Naive thymus-derived CD8-positive, alpha-beta T cell (primary cell): ENCODE measurements around the gene S100A10. TPM values are rescaled to one million over a fixed set of nuclear protein-coding genes. Genes with fewer than 3 reads are reported as not detected.

Experiments used
- ATAC-seq, 2 donors: fragments of 150-1000 bp; cut with Tn5 transposase in 1 of 2; sonication (Bioruptor Pico), chemical (Tn5 transposase) in 1 of 2; 1 replicate in 1 of 2; 2 replicates in 1 of 2; pipeline ENCODE4 v1.10.0; 2021; ENCODE audit warnings: mild to moderate bottlenecking in 2 of 2, moderate library complexity in 2 of 2
- POLR2A ChIA-PET: fragments of 350-600 bp; sonication (Branson Sonifier 250); formaldehyde crosslinking; loops from one replicate; lab custom pipeline; 2021; ENCODE audit warnings: antibody characterized with exemption; lab: Charles Lee
- DNase-seq, 10 donors: peaks; one replicate each; pipeline versions ENCODE4 v3.0.0 to v3.0.0-alpha.2; 2020 to 2022
- H3K27ac Mint-ChIP-seq, 10 donors: one replicate each; pipeline ENCODE4 v1.8.0; 2020 to 2022; ENCODE audit warnings: mild to moderate bottlenecking in 10 of 10, mixed read lengths in 10 of 10, moderate library complexity in 4 of 10, inconsistent platforms in 1 of 10
- H3K27me3 Mint-ChIP-seq, 5 donors: one replicate each; pipeline ENCODE4 v1.8.0; 2021 to 2022; ENCODE audit warnings: mixed read lengths in 5 of 5
- H3K36me3 Mint-ChIP-seq, 3 donors: one replicate each; pipeline ENCODE4 v1.8.0; 2020 to 2022; ENCODE audit warnings: mixed read lengths in 3 of 3, mild to moderate bottlenecking in 2 of 3, inconsistent platforms in 1 of 3
- H3K4me1 Mint-ChIP-seq, 4 donors: one replicate each; pipeline ENCODE4 v1.8.0; 2021 to 2022; ENCODE audit warnings: mixed read lengths in 4 of 4
- H3K4me3 Mint-ChIP-seq, 10 donors: one replicate each; pipeline ENCODE4 v1.8.0; 2020 to 2022; ENCODE audit warnings: mild to moderate bottlenecking in 10 of 10, mixed read lengths in 10 of 10, moderate library complexity in 6 of 10, inconsistent platforms in 1 of 10
- H3K9me3 Mint-ChIP-seq, 9 donors: one replicate each; pipeline ENCODE4 v1.8.0; 2020 to 2022; ENCODE audit warnings: mixed read lengths in 9 of 9, mild to moderate bottlenecking in 3 of 9, inconsistent platforms in 1 of 9, moderate library complexity in 1 of 9
- polyA plus RNA-seq, 3 donors: library from polyadenylated mRNA; unstranded; fragments of 300-500 nt; fragmentation: Illumina TruSeq; gene quantifications; one replicate each; pipeline ENCODE4 v1.2.3, GENCODE V29; 2021
- total RNA-seq, 8 experiments: library from RNA in 2 of 8; stranded (reverse) in 2 of 8; gene quantifications; one replicate each; pipeline ENCODE4 v1.2.3 and lab custom pipeline; 2021 to 2026

The S100A10 gene, protein sequence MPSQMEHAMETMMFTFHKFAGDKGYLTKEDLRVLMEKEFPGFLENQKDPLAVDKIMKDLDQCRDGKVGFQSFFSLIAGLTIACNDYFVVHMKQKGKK
- total RNA-seq (100 to 1,000 TPM; 198 to 212 TPM), polyA plus RNA-seq (100 to 1,000 TPM; 629 to 783 (median 630) TPM), total RNA-seq (lab: John Stamatoyannopoulos, UW) (28.0 to 86.6 (median 42.1) reads per million in 6 experiments)

- Mint-ChIP-seq H3K4me3 (peak within 1 kb of the TSS; percentile 93 to 99 (median 96)), H3K9me3 (no peaks in the 10 kb centered on the region), H3K27me3 (no peaks in the 10 kb centered on the region), H3K27ac (peak within 1 kb of the TSS; percentile 87 to 98 (median 94)), H3K36me3 (no peaks in the 10 kb centered on the region), H3K4me1 (peaks cover 26 to 53% (median 50%) of the 10 kb centered on the region in 4 donors)
- ATAC-seq, result peak; percentile 82 to 84
- peak; percentile 69 to 88 (median 76) for DNase-seq
- POLR2A ChIA-PET, result interaction anchor here (0.5 to 1.6 kb wide), 9 partner anchors 11 to 383 kb away, joined by 3 to 10 read pairs (median 6); no protein-coding TSS in a partner anchor
Measured at GRCh38 chr1:151993734-151994496, at the start of gene S100A10. S100A10 (minus strand) TSS chr1:151993859; CDS start chr1:151986230, 7,629 bp downstream.

- Mint-ChIP-seq H3K36me3 (no peaks in the 10 kb centered on the region), H3K27ac (no peak overlapping the region), H3K4me1 (peaks cover 3 to 25% (median 14%) of the 10 kb centered on the region in 4 donors), H3K4me3 (no peak overlapping the region), H3K27me3 (no peaks in the 10 kb centered on the region), H3K9me3 (no peaks in the 10 kb centered on the region)
- ATAC-seq (no peak), DNase-seq (no peak)
- POLR2A ChIA-PET, result no interaction called here
Measured at GRCh38 chr1:152042030-152042429, 48.4 kb upstream of the S100A10 start.

- ATAC-seq (no peak), DNase-seq (no peak)
- POLR2A ChIA-PET, result no interaction called here
- Mint-ChIP-seq H3K4me1 (peaks cover 14 to 31% (median 25%) of the 10 kb centered on the region in 4 donors), H3K27ac (no peak overlapping the region), H3K36me3 (no peaks in the 10 kb centered on the region), H3K4me3 (no peak overlapping the region), H3K9me3 (no peaks in the 10 kb centered on the region), H3K27me3 (no peaks in the 10 kb centered on the region)
Measured at GRCh38 chr1:152039886-152040285, 46.2 kb upstream of the S100A10 start.

- Mint-ChIP-seq H3K27ac (peak overlapping the region in 1 of 10 donors; percentile 18), H3K4me3 (no peak overlapping the region), H3K9me3 (no peaks in the 10 kb centered on the region), H3K27me3 (no peaks in the 10 kb centered on the region), H3K36me3 (no peaks in the 10 kb centered on the region), H3K4me1 (peaks cover 16 to 35% (median 26%) of the 10 kb centered on the region in 4 donors)
- POLR2A ChIA-PET, result no interaction called here
- DNase-seq (no peak), ATAC-seq (no peak)
Measured at GRCh38 chr1:152039461-152039860, 45.8 kb upstream of the S100A10 start.

DNA sequence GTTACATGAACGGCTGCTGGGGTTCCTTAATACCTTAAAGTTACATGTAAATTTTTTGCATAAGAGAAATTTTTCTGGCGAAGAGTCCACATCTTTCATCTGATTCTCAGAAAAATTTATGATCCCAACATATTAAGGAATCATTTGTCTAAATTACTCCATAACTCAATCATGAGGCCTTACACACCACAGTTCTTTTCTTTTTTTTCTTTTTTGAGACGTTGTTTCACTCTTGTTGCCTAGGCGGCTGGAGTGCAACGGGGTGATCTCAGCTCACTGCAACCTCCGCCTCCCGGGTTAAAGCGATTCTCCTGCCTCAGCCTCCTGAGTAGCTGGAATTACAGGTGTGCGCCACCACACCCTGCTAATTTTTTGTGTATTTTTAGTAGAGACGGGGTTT is 45.2 kb upstream of the S100A10 start:
- no peaks in the 10 kb centered on the region for H3K36me3 Mint-ChIP-seq
- peaks cover 16 to 39% (median 32%) of the 10 kb centered on the region in 4 donors for H3K4me1 Mint-ChIP-seq
- H3K4me3 Mint-ChIP-seq, result peak overlapping the region in 1 of 10 donors; percentile 29
- H3K9me3 Mint-ChIP-seq, result no peaks in the 10 kb centered on the region
- POLR2A ChIA-PET, result no interaction called here
- ATAC-seq (no peak), DNase-seq (no peak)
- H3K27ac Mint-ChIP-seq, result peak overlapping the region in 1 of 10 donors; percentile 26
- no peaks in the 10 kb centered on the region for H3K27me3 Mint-ChIP-seq

DNA sequence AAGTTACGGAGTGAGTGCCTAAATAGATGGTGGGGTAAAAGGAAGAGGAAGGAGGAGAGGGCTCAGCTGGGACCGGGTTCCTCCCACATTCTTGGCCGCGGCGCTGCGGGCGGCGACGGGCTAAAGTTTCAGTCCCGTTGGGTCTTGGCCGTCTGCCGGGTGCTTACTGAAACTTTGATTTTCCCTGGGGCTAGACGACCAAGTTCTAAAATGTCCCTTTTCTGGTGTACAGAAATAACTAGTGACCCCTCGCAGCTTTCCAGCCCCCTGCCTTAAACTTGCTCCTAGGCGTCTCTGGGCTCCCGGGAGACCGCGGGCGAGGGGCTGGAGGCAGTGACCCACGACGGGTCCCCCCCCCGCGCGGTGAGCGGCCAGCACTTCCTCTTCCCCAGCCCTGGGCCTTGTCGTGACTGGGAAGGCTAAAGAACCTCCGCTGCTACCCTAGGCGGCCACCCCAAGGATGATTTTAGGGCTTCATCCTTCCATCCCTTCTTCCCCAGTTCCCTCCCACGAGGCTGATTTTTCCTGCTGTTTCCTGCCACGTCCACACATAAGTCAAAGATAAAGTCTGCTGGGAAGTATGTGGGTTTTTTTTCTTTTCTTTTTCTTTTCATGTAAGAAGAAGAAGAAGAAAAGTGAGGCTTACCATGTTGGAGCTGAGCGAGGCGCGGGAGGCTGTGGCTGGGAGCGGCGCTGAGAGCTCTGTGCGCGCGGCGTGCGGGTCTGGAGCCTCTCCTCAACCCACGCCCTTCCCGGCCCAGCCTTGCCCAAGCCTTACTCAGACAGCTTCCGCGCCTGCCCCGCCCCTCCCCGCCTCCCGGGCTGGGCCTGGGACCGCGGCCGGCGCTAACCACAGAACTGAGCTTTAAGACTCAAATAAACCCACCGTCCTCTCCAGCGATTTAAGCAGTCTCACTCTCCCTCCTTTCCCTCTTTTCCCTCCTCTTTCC is 42.9 kb upstream of the S100A10 start, which contains the start of gene S100A11:
S100A11 (minus strand) TSS at position 738 of the 950 bp plus-strand sequence; CDS start at position 649, 89 bp downstream.
- POLR2A ChIA-PET, result interaction anchor here (0.6 to 5.0 kb wide), 13 partner anchors 10 to 423 kb away, joined by 3 to 112 read pairs (median 4); partner anchors contain the start of gene THEM4
- Mint-ChIP-seq H3K27ac (peak within 1 kb of the TSS; percentile 91 to 100 (median 98)), H3K36me3 (peaks cover 5 to 20% (median 17%) of the 10 kb centered on the region in 3 donors), H3K9me3 (no peaks in the 10 kb centered on the region), H3K4me1 (peaks cover 24 to 60% (median 47%) of the 10 kb centered on the region in 4 donors), H3K27me3 (no peaks in the 10 kb centered on the region), H3K4me3 (peak within 1 kb of the TSS; percentile 90 to 100 (median 96))
- DNase-seq (peak in 9 of 10 donors; percentile 10 to 74 (median 32)), ATAC-seq (peak; percentile 18 to 53)

DNA sequence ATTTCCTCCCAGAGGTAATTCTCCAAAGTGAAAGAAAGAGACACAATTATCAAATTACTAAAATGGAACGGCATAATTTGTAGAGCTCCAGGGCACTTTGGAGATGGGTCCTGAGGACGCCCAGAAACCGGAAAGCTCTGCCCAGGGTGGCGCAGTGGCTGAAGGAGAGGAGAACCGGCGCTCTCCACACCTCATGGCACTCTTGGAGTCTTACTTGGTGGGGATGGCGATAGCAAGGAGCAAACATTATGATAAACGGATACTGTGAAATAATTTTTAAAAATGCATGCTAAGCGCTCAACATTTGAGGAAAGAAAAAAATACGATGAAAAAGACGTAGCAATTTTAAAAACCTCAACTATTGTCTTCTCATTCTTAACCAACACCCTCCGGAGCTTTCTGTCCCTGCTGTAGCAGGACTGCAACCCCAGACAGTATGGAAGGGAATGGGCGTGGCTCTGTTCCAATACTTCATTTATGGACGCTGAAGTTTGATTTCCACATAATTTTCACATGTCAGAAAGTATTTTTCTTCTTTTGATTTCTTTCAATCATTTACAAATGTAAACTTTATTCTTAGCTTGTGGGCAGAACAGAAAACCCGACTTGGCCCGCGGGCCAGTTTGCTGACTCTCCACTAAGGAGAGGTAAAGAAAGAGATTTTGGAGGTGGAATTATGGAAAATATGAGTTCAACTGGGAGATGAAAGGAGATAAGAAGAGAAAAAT is 42.0 kb upstream of the S100A10 start:
- DNase-seq, result peak in 1 of 10 donors; percentile 8
- peaks cover 5 to 21% (median 17%) of the 10 kb centered on the region in 3 donors for H3K36me3 Mint-ChIP-seq
- H3K27me3 Mint-ChIP-seq, result no peaks in the 10 kb centered on the region
- peak; percentile 10 to 19 for ATAC-seq
- H3K27ac Mint-ChIP-seq, result peak overlapping the region; percentile 91 to 100 (median 98)
- peak overlapping the region; percentile 90 to 100 (median 96) for H3K4me3 Mint-ChIP-seq
- POLR2A ChIA-PET, result interaction anchor here (0.6 to 5.0 kb wide), 12 partner anchors 10 to 423 kb away, joined by 3 to 112 read pairs (median 5); partner anchors contain the start of gene THEM4
- H3K9me3 Mint-ChIP-seq, result no peaks in the 10 kb centered on the region
- peaks cover 26 to 60% (median 47%) of the 10 kb centered on the region in 4 donors for H3K4me1 Mint-ChIP-seq

DNA sequence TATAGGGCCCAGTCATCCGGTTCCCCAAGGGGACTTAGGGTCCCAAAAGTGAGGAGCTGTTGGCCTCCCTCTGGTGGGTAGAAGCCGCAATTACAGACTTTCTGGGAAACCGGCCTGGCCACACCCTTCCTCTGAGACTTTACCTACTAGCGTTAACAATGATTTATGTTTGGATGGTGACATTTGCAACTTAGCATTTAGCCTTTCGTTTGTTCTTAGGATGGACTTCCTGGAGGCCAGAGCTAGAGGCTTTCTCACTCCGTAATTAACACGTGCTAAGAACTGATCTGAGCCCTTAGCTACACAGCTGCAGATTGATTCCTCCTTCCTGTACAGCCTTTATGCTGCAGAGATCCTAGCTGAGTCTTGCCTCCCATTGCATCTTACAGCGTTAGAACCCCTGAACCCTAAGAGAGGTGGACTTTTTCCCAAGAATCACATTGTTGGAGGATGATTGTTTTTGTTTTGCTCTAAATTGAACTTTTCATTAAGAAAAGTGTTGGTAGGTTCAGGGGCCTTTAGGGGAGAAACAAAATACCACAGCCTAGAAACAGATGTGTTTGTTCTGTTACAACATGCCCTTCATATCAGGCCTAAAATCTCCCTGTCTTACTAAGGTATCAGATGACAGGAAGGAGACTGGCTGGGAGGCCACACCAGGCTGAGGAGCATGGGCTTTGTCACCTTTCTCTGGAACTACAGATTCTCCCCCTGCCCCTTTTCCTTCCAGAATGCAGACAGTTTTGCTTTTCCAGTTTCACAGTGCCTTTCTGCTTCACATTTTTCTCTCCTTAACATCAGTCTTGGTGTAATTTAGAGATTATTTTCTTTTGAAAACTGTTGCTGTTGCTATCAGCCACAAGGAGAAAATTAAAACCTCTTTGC is 41.2 kb upstream of the S100A10 start:
- POLR2A ChIA-PET, result interaction anchor here (0.7 to 5.0 kb wide), 14 partner anchors 10 to 424 kb away, joined by 3 to 112 read pairs (median 4); partner anchors contain the start of gene THEM4
- peak; percentile 26 to 75 (median 61) for DNase-seq
- H3K36me3 Mint-ChIP-seq, result peaks cover 5 to 21% (median 17%) of the 10 kb centered on the region in 3 donors
- ATAC-seq, result peak; percentile 78 to 90
- peak overlapping the region; percentile 90 to 100 (median 96) for H3K4me3 Mint-ChIP-seq
- H3K27ac Mint-ChIP-seq, result peak overlapping the region; percentile 91 to 100 (median 98)
- H3K27me3 Mint-ChIP-seq, result no peaks in the 10 kb centered on the region
- peaks cover 27 to 60% (median 47%) of the 10 kb centered on the region in 4 donors for H3K4me1 Mint-ChIP-seq
- H3K9me3 Mint-ChIP-seq, result no peaks in the 10 kb centered on the region

- peak overlapping the region; percentile 91 to 100 (median 98) for H3K27ac Mint-ChIP-seq
- H3K4me1 Mint-ChIP-seq, result peaks cover 28 to 60% (median 48%) of the 10 kb centered on the region in 4 donors
- DNase-seq (no peak), ATAC-seq (no peak)
- no peaks in the 10 kb centered on the region for H3K27me3 Mint-ChIP-seq
- POLR2A ChIA-PET, result interaction anchor here (0.8 to 5.0 kb wide), 9 partner anchors 9 to 153 kb away, joined by 3 to 112 read pairs (median 4); partner anchors contain the start of gene THEM4
- H3K9me3 Mint-ChIP-seq, result no peaks in the 10 kb centered on the region
- peak overlapping the region; percentile 90 to 100 (median 96) for H3K4me3 Mint-ChIP-seq
- peaks cover 5 to 21% (median 17%) of the 10 kb centered on the region in 3 donors for H3K36me3 Mint-ChIP-seq
Measured at GRCh38 chr1:152034324-152034653, 40.6 kb upstream of the S100A10 start.

- no peak for ATAC-seq
- POLR2A ChIA-PET, result interaction anchor here (0.6 kb wide), 1 partner anchor 13 kb away, joined by 3 read pairs; no protein-coding TSS in a partner anchor
- Mint-ChIP-seq H3K9me3 (peaks cover 0 to 1% (median 0%) of the 10 kb centered on the region in 9 donors), H3K27ac (peak overlapping the region in 2 of 10 donors; percentile 52 to 79), H3K36me3 (peaks cover 5 to 22% (median 17%) of the 10 kb centered on the region in 3 donors), H3K4me1 (peaks cover 19 to 34% (median 27%) of the 10 kb centered on the region in 4 donors), H3K4me3 (no peak overlapping the region), H3K27me3 (peaks cover 0 to 2% (median 0%) of the 10 kb centered on the region in 5 donors)
- no peak for DNase-seq
Measured at GRCh38 chr1:152029929-152030211, 36.2 kb upstream of the S100A10 start.
